ENCODE measurements around the gene RASSF3.

DNA sequence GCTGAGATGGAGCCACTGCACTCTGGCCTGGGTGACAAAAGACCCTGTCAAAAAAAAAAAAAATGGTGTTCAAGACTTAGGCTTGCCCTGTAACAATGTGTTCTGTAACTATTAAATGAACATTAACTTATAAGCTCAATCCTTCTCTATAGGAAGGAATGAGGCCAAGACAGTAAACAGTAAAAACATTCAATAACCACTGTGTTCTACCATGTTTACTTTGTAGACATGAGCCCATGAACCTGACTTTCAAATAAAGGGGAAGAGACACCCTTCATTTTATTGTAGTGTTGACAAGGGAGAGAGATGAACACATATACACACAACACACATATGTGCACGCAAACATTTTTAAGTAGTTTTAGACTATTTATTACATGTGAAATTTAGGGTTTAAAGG, 20.1 kb upstream of the RASSF3 start:
- TF ChIP-seq TCF12 (IDR thresholded peaks at IDR 0.05; ENCODE audit: low read depth) (no peak), RAD21 (IDR thresholded peaks at IDR 0.05; ENCODE audit: low read depth) (no peak)
- TF ChIP-seq, protein P1, sequence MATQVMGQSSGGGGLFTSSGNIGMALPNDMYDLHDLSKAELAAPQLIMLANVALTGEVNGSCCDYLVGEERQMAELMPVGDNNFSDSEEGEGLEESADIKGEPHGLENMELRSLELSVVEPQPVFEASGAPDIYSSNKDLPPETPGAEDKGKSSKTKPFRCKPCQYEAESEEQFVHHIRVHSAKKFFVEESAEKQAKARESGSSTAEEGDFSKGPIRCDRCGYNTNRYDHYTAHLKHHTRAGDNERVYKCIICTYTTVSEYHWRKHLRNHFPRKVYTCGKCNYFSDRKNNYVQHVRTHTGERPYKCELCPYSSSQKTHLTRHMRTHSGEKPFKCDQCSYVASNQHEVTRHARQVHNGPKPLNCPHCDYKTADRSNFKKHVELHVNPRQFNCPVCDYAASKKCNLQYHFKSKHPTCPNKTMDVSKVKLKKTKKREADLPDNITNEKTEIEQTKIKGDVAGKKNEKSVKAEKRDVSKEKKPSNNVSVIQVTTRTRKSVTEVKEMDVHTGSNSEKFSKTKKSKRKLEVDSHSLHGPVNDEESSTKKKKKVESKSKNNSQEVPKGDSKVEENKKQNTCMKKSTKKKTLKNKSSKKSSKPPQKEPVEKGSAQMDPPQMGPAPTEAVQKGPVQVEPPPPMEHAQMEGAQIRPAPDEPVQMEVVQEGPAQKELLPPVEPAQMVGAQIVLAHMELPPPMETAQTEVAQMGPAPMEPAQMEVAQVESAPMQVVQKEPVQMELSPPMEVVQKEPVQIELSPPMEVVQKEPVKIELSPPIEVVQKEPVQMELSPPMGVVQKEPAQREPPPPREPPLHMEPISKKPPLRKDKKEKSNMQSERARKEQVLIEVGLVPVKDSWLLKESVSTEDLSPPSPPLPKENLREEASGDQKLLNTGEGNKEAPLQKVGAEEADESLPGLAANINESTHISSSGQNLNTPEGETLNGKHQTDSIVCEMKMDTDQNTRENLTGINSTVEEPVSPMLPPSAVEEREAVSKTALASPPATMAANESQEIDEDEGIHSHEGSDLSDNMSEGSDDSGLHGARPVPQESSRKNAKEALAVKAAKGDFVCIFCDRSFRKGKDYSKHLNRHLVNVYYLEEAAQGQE (IDR thresholded peaks at IDR 0.05; ENCODE audit: low read depth): no peak

Measured in Ishikawa (cell line).